Activated CD4-positive, alpha-beta T cell treated with anti-CD3 and anti-CD28 coated beads, Interleukin-2, amount 10 ng/mL, durations not matched to agents 7 days and 5 days (primary cell): ENCODE measurements around the gene CDKN2D. TPM values are rescaled to one million over a fixed set of nuclear protein-coding genes. Genes with fewer than 3 reads are reported as not detected.

Experiments used
- CTCF ChIA-PET: fragments of 350-600 bp; sonication (Branson Sonifier 250); formaldehyde crosslinking; loops from one replicate; lab custom pipeline; 2021; ENCODE audit warnings: antibody characterized with exemption; lab: Charles Lee
- POLR2A ChIA-PET: fragments of 350-600 bp; sonication (Branson Sonifier 250); formaldehyde crosslinking; loops from one replicate; lab custom pipeline; 2021; ENCODE audit warnings: antibody characterized with exemption; lab: Charles Lee
- DNase-seq: peaks from one replicate; pipeline ENCODE4 v3.0.0-alpha.2; 2020
- H3K27ac Mint-ChIP-seq: one replicate; pipeline ENCODE4 v1.8.0; 2021; ENCODE audit warnings: mild to moderate bottlenecking, moderate library complexity, mixed read lengths
- H3K27me3 Mint-ChIP-seq: one replicate; pipeline ENCODE4 v1.8.0; 2021; ENCODE audit warnings: mixed read lengths
- H3K36me3 Mint-ChIP-seq: one replicate; pipeline ENCODE4 v1.8.0; 2021; ENCODE audit warnings: low read depth, mixed read lengths
- H3K4me1 Mint-ChIP-seq: one replicate; pipeline ENCODE4 v1.8.0; 2021; ENCODE audit warnings: mixed read lengths
- H3K4me3 Mint-ChIP-seq: one replicate; pipeline ENCODE4 v1.8.0; 2021; ENCODE audit warnings: mild to moderate bottlenecking, moderate library complexity, mixed read lengths
- H3K9me3 Mint-ChIP-seq: one replicate; pipeline ENCODE4 v1.8.0; 2021; ENCODE audit warnings: mixed read lengths
- total RNA-seq, 2 experiments: library from RNA; stranded (reverse); gene quantifications; one replicate each; pipeline ENCODE4 v1.2.3, GENCODE V29; 2021

Gene CDKN2D
- total RNA-seq, 2 experiments from 2014 or later: 78.6 to 88.9 TPM

DNA sequence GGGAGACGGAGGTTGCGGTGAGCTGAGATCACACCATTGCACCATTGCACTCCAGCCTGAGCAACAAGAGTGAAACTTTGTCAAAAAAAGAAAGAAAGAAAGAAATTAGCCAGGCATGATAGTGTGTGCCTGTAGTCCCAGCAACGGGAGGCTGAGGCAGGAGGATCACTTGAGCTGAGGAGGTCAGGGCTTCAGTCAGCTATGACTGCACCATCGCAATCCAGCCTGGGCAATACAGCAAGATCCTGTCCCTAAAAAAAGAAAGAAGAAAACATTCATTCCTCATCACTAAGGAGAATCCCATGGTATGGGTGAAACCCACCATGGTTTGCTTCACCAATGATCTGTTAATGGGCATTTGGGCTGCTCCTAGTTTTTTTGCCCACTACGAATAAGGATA lies 31.4 kb upstream of the CDKN2D start:
- CTCF ChIA-PET: interaction anchor here (0.7 kb wide), 1 partner anchor 30 kb away, joined by 3 read pairs; no protein-coding TSS in a partner anchor
- Mint-ChIP-seq H3K4me1 (peaks cover 40% of the 10 kb centered on the region), H3K9me3 (no peaks in the 10 kb centered on the region), H3K4me3 (no peak overlapping the region), H3K27ac (no peak overlapping the region), H3K27me3 (peaks cover 8% of the 10 kb centered on the region), H3K36me3 (peaks cover 9% of the 10 kb centered on the region)
- POLR2A ChIA-PET: no interaction called here
- DNase-seq: no peak

DNA sequence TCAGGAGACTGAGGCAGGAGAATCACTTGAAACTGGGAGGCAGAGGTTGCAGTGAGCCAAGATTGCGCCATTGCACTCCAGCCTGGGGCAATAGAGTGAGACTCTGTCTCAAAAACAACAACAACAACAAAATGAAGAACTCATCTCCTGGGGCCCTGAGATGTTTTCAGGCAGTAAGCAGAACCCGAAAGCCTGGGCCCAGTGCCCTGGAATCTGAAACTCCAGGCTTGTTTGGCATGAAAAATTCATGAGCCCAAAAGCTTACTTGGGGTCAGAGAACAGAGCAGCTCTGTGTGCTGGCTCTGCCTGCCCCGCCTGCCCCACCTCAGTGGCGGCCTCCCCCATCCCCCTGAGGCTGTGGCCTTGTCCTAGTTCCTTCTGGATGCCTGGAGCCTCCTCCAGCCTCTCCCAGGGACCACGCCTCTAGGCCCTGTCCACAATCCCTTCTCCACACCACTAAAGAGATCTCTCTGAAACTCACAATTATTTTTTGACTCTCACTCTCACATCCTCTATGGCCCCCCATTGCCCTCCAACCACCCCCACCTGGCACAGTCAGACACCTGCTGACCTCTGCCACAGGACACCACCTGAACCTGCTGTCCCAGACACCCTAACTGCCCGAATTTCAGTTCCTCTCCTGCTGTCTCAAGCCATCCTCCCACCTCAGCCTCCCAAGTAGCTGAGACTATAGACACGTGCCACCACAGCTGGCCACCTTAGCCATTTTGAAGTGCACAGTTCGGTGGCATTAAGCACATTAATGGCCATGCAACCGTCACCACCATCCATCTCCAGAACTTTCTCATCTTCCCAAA lies 25.2 kb upstream of the CDKN2D start:
- Mint-ChIP-seq H3K36me3 (no peaks in the 10 kb centered on the region), H3K27ac (peak overlapping the region; percentile 76), H3K27me3 (no peaks in the 10 kb centered on the region), H3K4me3 (no peak overlapping the region), H3K9me3 (no peaks in the 10 kb centered on the region), H3K4me1 (peaks cover 24% of the 10 kb centered on the region)
- no peak for DNase-seq
- ChIA-PET POLR2A (no interaction called here), CTCF (interaction anchor here (1.1 to 4.0 kb wide), 2 partner anchors 13 to 106 kb away, joined by 3 to 21 read pairs; no protein-coding TSS in a partner anchor)

DNA sequence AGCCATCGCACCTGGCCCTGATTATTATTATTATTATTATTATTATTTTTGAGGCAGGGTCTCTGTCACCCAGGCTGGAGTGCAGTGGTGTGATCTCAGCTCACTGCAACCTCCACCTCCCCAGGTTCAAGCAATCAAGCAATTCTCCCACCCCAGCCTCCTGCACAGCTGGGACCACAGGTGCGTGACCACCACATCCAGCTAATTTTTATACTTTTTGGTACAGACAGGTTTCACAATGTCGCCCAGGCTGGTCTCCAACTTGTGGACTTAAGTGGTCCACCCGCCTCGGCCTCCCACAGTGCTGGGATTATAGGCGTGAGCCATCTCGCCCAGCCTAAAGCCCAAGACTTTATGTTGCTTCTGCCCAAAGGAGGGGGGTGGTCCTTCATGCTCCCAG lies 24.4 kb upstream of the CDKN2D start:
- no peaks in the 10 kb centered on the region for H3K9me3 Mint-ChIP-seq
- no peak overlapping the region for H3K4me3 Mint-ChIP-seq
- H3K36me3 Mint-ChIP-seq: no peaks in the 10 kb centered on the region
- peaks cover 24% of the 10 kb centered on the region for H3K4me1 Mint-ChIP-seq
- CTCF ChIA-PET: interaction anchor here (1.1 to 4.1 kb wide), 3 partner anchors 13 to 107 kb away, joined by 3 to 23 read pairs (median 6); no protein-coding TSS in a partner anchor
- POLR2A ChIA-PET: no interaction called here
- no peak for DNase-seq
- H3K27me3 Mint-ChIP-seq: no peaks in the 10 kb centered on the region
- no peak overlapping the region for H3K27ac Mint-ChIP-seq

DNA sequence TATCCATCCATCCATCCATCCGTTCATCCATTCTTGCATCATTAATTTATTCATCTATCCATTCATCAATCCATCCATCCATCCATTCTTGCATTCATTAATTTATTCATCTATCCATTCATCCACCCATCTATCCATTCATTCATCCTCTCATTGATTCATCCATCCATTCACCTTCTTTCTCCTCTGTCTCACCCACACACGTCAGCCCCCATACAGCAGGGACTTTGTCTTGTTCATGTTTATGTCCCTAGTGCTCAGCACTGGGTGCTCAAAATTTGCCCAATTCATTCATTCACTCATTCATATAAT lies 19.0 kb upstream of the CDKN2D start:
- H3K9me3 Mint-ChIP-seq: no peaks in the 10 kb centered on the region
- POLR2A ChIA-PET: no interaction called here
- peaks cover 7% of the 10 kb centered on the region for H3K27me3 Mint-ChIP-seq
- H3K4me1 Mint-ChIP-seq: peaks cover 29% of the 10 kb centered on the region
- H3K27ac Mint-ChIP-seq: no peak overlapping the region
- DNase-seq: no peak
- H3K4me3 Mint-ChIP-seq: no peak overlapping the region
- no peaks in the 10 kb centered on the region for H3K36me3 Mint-ChIP-seq
- CTCF ChIA-PET: interaction anchor here (0.5 kb wide), 1 partner anchor 30 kb away, joined by 3 read pairs; no protein-coding TSS in a partner anchor

DNA sequence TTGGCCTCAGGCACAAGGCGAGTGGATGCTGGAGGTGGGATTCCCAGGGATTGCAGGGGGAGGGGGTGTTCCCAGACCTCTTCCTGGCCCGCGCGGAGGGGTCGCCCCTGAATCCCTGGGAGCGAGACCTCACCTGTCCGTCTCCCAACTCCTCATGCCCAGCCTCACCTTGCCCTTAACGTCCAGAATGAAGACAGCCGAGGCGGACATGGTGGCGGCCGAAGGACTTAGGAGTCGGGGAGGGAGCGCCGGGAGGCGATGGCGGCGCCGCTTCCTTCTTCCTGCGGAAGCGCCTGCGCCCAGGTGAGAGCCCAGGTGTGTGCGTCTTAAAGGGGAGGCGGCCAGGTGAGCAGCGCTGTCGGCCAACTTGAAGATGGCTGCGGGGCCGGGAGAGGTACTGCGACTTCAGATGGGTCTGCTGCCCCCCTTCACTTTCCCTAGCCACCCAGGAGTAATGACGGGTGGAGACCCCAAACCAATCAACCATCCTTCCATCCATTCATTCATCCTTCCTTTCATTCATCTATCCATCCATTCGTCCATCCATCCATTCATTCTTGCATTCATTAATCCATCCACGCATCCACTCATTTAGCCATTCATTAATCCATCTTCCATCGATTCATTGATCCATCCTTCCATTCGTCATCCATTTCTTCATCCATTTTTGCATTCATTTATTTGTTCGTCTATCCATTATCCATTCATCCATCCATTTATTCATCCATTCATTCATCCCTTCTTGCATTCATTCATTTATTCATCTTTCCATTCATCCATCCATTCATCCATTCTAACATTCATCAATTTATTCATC lies 18.5 kb upstream of the CDKN2D start, which contains the start of gene AP1M2:
TSS of gene AP1M2 (minus strand) at position 291 of the 817 bp plus-strand sequence. CDS start at position 210, 81 bp downstream.
- peaks cover 29% of the 10 kb centered on the region for H3K4me1 Mint-ChIP-seq
- no peak within 1 kb of the TSS for H3K27ac Mint-ChIP-seq
- no peak within 1 kb of the TSS for H3K4me3 Mint-ChIP-seq
- ChIA-PET POLR2A (no interaction called here), CTCF (no interaction called here)
- H3K27me3 Mint-ChIP-seq: peaks cover 7% of the 10 kb centered on the region
- H3K36me3 Mint-ChIP-seq: no peaks in the 10 kb centered on the region
- no peaks in the 10 kb centered on the region for H3K9me3 Mint-ChIP-seq
- DNase-seq: no peak

DNA sequence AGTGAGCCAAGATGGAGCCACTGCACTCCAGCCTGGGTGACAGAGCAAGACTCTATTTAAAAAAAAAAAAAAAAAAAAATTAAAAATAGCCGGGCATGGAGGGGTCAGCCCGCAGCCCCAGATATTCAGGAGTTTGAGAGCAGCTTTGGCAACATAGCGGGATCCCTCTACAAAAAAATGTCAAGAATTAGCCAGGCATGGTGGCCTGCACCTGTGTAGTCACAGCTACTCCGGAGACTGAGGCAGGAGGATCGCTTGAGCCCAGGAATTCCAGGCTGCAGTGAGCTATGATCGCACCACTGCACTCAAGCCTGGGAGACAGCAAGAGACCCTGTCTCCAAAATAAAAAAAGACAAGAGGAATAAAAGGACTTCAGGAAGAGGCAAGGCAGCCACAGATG lies 17.6 kb upstream of the CDKN2D start:
- H3K36me3 Mint-ChIP-seq: no peaks in the 10 kb centered on the region
- H3K9me3 Mint-ChIP-seq: no peaks in the 10 kb centered on the region
- DNase-seq: no peak
- ChIA-PET POLR2A (no interaction called here), CTCF (interaction anchor here (1.0 kb wide), 1 partner anchor 58 kb away, joined by 5 read pairs; no protein-coding TSS in a partner anchor)
- peaks cover 29% of the 10 kb centered on the region for H3K4me1 Mint-ChIP-seq
- H3K27ac Mint-ChIP-seq: no peak overlapping the region
- no peak overlapping the region for H3K4me3 Mint-ChIP-seq
- peaks cover 7% of the 10 kb centered on the region for H3K27me3 Mint-ChIP-seq

DNA sequence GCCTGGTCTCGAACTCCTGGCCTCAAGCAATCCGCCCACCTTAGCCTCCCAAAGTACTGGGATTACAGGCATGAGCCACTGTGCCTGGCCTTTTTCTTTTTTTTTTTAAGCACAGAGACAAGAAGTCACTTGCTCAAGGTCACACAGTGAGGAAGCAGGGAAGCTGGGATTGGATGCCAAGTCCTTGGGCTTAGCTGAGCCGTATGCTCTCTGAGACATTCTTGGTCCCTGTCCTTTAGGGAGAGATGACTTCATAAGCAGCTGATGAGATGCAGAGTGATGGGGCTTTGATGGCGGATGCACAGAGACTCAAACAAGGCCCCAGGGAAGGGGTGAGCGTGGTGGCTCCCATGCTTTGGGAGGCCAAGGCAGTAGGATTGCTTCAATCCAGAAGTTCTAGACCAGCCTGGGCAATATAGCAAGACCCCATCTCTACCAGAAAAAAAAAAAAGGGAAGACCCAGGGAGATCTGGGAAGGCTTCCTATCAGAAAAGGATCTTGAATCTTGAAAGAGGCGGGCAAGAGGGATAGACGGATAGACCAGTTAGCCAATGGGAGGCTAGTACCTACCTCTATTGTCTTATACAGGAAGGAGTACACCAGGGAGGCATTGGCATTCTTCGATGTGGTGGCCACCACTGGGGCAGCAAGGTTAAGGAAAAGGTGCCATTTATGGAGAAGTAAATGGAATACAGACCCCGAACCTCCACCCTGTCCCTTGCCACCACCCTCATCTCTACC lies 14.4 kb upstream of the CDKN2D start:
- no peak for DNase-seq
- H3K4me3 Mint-ChIP-seq: no peak overlapping the region
- ChIA-PET CTCF (interaction anchor here (1.0 to 5.0 kb wide), 5 partner anchors 30 to 116 kb away, joined by 3 to 100 read pairs (median 10); partner anchors contain the start of gene QTRT1), POLR2A (no interaction called here)
- H3K9me3 Mint-ChIP-seq: no peaks in the 10 kb centered on the region
- H3K27me3 Mint-ChIP-seq: peaks cover 7% of the 10 kb centered on the region
- no peak overlapping the region for H3K27ac Mint-ChIP-seq
- H3K36me3 Mint-ChIP-seq: no peaks in the 10 kb centered on the region
- H3K4me1 Mint-ChIP-seq: peaks cover 35% of the 10 kb centered on the region

DNA sequence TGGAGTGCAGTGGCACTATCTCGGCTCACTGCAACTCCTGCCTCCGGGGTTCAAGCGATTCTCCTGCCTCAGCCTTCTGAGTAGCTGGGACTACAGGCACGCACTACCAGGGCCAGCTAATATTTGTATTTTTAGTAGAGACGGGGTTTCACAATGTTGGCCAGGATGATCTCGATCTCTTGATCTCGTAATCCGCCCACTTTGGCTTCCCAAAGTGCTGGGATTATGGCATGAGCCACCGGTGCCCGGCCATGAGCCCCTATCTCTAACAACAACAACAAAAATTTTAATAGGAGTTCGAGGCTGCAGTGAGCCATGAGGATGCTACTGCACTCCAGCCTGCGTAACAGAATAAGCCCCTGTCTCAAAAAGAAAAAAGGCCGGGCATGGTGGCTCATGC lies 13.3 kb upstream of the CDKN2D start:
- no peak overlapping the region for H3K27ac Mint-ChIP-seq
- DNase-seq: no peak
- ChIA-PET POLR2A (interaction anchor here (0.6 kb wide), 1 partner anchor 45 kb away, joined by 3 read pairs; no protein-coding TSS in a partner anchor), CTCF (interaction anchor here (0.6 to 5.0 kb wide), 27 partner anchors 9 to 689 kb away, joined by 3 to 100 read pairs (median 8); partner anchors contain the start of genes CDKN2D, DNM2 and QTRT1)
- peaks cover 30% of the 10 kb centered on the region for H3K4me1 Mint-ChIP-seq
- H3K9me3 Mint-ChIP-seq: no peaks in the 10 kb centered on the region
- H3K4me3 Mint-ChIP-seq: no peak overlapping the region
- H3K36me3 Mint-ChIP-seq: no peaks in the 10 kb centered on the region
- no peaks in the 10 kb centered on the region for H3K27me3 Mint-ChIP-seq

DNA sequence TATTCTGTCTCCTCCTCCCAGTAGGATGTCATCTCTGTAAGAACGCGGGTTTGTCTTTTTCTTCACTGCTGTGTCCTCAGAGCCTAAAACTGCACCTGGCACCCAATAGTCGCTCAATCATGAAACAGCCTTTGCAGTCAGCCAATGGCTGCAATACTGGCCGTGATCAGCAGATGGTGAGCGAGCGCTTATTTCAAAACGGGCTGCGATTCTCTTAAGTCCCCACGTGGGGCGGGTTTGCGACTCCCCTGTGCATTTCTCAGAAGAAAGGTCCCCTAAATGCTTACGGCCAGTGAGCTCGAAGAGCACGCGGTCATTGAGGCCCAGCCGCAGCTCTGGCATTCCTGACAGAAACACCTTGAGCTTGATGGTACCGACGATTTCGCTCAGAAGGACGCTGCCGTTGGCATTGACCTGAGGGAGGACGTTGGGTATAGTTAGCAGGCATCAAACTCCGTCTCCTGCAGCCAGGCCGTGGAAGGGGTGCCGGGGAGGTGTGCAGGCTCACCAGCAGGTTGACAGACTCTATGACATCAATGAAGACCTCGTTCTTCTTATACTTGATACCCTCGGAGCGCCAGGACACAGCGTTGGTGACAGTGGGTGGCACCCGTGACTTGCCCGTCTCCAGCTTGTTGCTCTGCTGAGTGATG lies 12.3 kb upstream of the CDKN2D start:
- Mint-ChIP-seq H3K27me3 (no peaks in the 10 kb centered on the region), H3K4me3 (no peak overlapping the region), H3K4me1 (peaks cover 26% of the 10 kb centered on the region), H3K27ac (no peak overlapping the region), H3K9me3 (no peaks in the 10 kb centered on the region), H3K36me3 (no peaks in the 10 kb centered on the region)
- ChIA-PET CTCF (interaction anchor here (0.6 to 5.0 kb wide), 42 partner anchors 8 to 690 kb away, joined by 3 to 100 read pairs (median 5); partner anchors contain the start of genes CDKN2D, DNM2, QTRT1 and TMED1), POLR2A (interaction anchor here (0.6 kb wide), 1 partner anchor 46 kb away, joined by 3 read pairs; no protein-coding TSS in a partner anchor)
- peak; percentile 93 for DNase-seq

DNA sequence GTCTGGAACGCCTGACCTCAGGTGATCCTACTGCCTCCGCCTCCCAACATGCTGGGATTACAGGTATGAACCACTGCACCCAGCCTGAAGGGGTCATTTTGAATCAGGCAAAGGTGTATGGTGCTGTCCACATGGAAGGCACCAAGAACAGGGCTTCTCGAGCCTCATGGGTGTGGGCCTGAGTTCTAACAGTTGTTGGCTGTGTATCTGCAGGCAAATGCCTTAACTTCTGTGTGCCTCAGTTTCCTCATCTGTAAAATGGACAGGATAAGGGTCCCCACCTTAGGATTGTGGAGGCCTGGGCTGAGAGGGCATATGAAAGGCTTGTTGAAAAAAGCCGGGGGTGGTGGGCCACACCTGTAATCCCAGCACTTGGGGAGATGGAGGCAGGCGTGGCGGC lies 9.2 kb upstream of the CDKN2D start:
- H3K4me1 Mint-ChIP-seq: peaks cover 18% of the 10 kb centered on the region
- POLR2A ChIA-PET: no interaction called here
- H3K36me3 Mint-ChIP-seq: no peaks in the 10 kb centered on the region
- CTCF ChIA-PET: no interaction called here
- DNase-seq: no peak
- no peak overlapping the region for H3K4me3 Mint-ChIP-seq
- H3K27me3 Mint-ChIP-seq: no peaks in the 10 kb centered on the region
- no peaks in the 10 kb centered on the region for H3K9me3 Mint-ChIP-seq
- no peak overlapping the region for H3K27ac Mint-ChIP-seq

DNA sequence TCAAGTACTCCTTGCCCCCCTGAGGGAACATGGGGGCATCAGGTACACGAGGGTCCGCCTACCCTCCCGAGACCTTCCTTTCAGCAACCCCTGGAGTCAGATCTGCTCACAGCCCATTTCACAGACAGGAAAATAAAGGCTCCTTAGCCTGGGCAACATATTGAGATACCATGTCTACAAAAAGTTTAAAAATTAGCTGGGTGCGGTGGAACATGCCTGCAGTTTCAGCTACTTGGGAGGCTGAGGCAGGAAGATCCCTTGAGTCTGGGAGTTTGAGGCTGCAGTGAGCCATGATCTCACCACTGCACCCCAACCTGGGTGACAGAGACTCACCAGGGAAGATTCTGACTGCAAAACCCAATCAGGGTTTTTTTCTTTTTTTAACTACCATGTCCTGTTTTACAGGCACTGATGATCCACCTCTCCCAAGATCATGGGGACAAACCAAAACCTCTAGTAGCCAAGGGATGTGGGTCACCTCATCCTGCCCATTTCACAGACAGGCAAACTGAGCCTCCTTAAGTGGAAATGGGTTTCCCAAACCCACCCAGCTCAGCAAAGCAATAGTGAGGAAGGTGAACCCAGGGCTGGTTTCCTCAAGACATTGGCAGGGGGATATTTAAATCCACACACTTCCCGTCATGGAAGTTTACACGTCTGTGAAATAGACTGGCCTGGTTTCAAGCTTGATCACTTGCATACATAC lies 6.4 kb upstream of the CDKN2D start:
- no peaks in the 10 kb centered on the region for H3K9me3 Mint-ChIP-seq
- no peaks in the 10 kb centered on the region for H3K36me3 Mint-ChIP-seq
- H3K4me1 Mint-ChIP-seq: peaks cover 24% of the 10 kb centered on the region
- no peak overlapping the region for H3K4me3 Mint-ChIP-seq
- DNase-seq: no peak
- POLR2A ChIA-PET: no interaction called here
- no peak overlapping the region for H3K27ac Mint-ChIP-seq
- H3K27me3 Mint-ChIP-seq: no peaks in the 10 kb centered on the region
- CTCF ChIA-PET: interaction anchor here (0.6 to 1.1 kb wide), 4 partner anchors 21 to 573 kb away, joined by 3 to 4 read pairs (median 4); no protein-coding TSS in a partner anchor
